CD4-positive, alpha-beta T cell (primary cell): ENCODE results near the gene RASGRF2. TPM values are rescaled to one million over a fixed set of nuclear protein-coding genes. Genes with fewer than 3 reads are reported as not detected.

ENCODE experiments used
- ATAC-seq: fragments of 200-7000 bp; cut with Tn5 transposase; one replicate; pipeline ENCODE4 v1.10.0; 2022; ENCODE audit warnings: mild to moderate bottlenecking; ENCODE audit not compliant: poor library complexity
- CTCF ChIA-PET: fragments of 350-600 bp; sonication (Branson Sonifier 250); formaldehyde crosslinking; loops from one replicate; lab custom pipeline; 2021; ENCODE audit warnings: antibody characterized with exemption, inconsistent platforms; lab: Charles Lee
- POLR2A ChIA-PET: fragments of 350-600 bp; sonication (Branson Sonifier 250); formaldehyde crosslinking; loops from one replicate; lab custom pipeline; 2021; ENCODE audit warnings: antibody characterized with exemption, inconsistent platforms; lab: Charles Lee
- DNase-seq, 14 experiments: peaks; one replicate each; pipeline ENCODE4 v3.0.0-alpha.2; 2013 to 2020; ENCODE audit warnings: mixed read lengths in 2 of 14
- H3K27ac ChIP-seq, 2 donors: one replicate each; pipeline versions ENCODE4 v1.5.1 to v1.7.0; 2013; ENCODE audit warnings: low read length in 2 of 2, low read depth in 1 of 2, mild to moderate bottlenecking in 1 of 2
- H3K27me3 ChIP-seq, 2 experiments: 1 replicate in 1 of 2; 2 replicates in 1 of 2; pipeline versions ENCODE4 v1.6.1 to v1.7.0; 2013; ENCODE audit warnings: low read length in 2 of 2, control low read depth in 1 of 2, mild to moderate bottlenecking in 1 of 2, moderate library complexity in 1 of 2; ENCODE audit not compliant: insufficient read depth in 2 of 2, control insufficient read depth in 1 of 2
- H3K36me3 ChIP-seq: one replicate; pipeline ENCODE4 v1.6.1; 2013; ENCODE audit warnings: low read length, control low read depth; ENCODE audit not compliant: insufficient read depth
- H3K4me1 ChIP-seq: one replicate; pipeline ENCODE4 v1.6.1; 2013; ENCODE audit warnings: low read length, control low read depth; ENCODE audit not compliant: insufficient read depth
- H3K4me3 ChIP-seq: one replicate; pipeline ENCODE4 v1.5.1; 2013; ENCODE audit warnings: mild to moderate bottlenecking, low read length, moderate library complexity
- H3K9me3 ChIP-seq, 2 experiments: 1 replicate in 1 of 2; 2 replicates in 1 of 2; pipeline versions ENCODE4 v1.6.1 to v1.7.0; 2013; ENCODE audit warnings: low read length in 2 of 2, mild to moderate bottlenecking in 2 of 2, control low read depth in 1 of 2, moderate library complexity in 1 of 2; ENCODE audit not compliant: control insufficient read depth in 1 of 2, insufficient read depth in 1 of 2
- H3K27ac Mint-ChIP-seq: one replicate; pipeline ENCODE4 v1.8.0; 2020; ENCODE audit warnings: mixed read lengths
- H3K27me3 Mint-ChIP-seq: one replicate; pipeline ENCODE4 v1.8.0; 2021; ENCODE audit warnings: mixed read lengths
- H3K36me3 Mint-ChIP-seq: one replicate; pipeline ENCODE4 v1.8.0; 2021; ENCODE audit warnings: low read depth, mixed read lengths
- H3K4me1 Mint-ChIP-seq: one replicate; pipeline ENCODE4 v1.8.0; 2021; ENCODE audit warnings: low read depth, mixed read lengths
- H3K4me3 Mint-ChIP-seq: one replicate; pipeline ENCODE4 v1.8.0; 2020; ENCODE audit warnings: mild to moderate bottlenecking, mixed read lengths
- H3K9me3 Mint-ChIP-seq: one replicate; pipeline ENCODE4 v1.8.0; 2020; ENCODE audit warnings: mixed read lengths
- CTCF ChIP-seq: fragments of 200-600 bp; IDR thresholded peaks from one replicate; pipeline ENCODE4 v1.8.0; 2022; ENCODE audit warnings: antibody characterized with exemption, mild to moderate bottlenecking
- intact Hi-C, 2 experiments: fragments of 100-400 bp; cut with DNase I in 1 of 2; cut with micrococcal nuclease in 1 of 2; formaldehyde crosslinking; loops; one replicate each; pipeline versions ENCODE4 v1.15.1 to v1.9.0; 2023 to 2025; cut with DNase I, micrococcal nuclease
- total RNA-seq, 174 experiments: library from RNA in 2 of 174; stranded (reverse) in 2 of 174; gene quantifications; one replicate each; pipeline ENCODE4 v1.2.3 and lab custom pipeline; 2021 to 2026

The RASGRF2 gene
- total RNA-seq, 2 experiments from 2014 or later: 21.9 to 24.9 TPM

DNA sequence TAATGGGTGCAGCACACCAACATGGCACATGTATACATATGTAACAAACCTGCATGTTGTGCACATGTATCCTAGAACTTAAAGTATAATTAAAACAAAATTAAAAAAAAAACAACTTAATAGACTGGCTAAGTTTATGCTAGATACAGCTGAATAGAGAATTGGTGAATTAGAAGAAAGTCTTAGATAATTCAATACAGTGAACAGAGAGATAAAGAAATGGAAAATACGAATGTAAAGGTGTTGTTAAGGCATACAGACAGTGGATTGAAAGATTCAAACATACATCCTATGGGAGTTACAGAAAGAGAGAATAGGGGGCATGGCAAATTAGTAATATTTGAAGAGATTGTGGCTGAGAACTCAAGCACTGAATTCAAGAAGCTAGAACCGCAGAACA lies 75.4 kb downstream of the RASGRF2 start:
- TF ChIP-seq CTCF: no peak
- Histone ChIP-seq H3K36me3 (no peaks in the 10 kb centered on the region), H3K27me3 (no peaks in the 10 kb centered on the region), H3K4me1 (no peaks in the 10 kb centered on the region), H3K9me3 (no peaks in the 10 kb centered on the region), H3K27ac (no peak overlapping the region), H3K4me3 (no peak overlapping the region)
- H3K4me3 Mint-ChIP-seq: no peak overlapping the region
- intact Hi-C loops: no loop called here
- H3K27me3 Mint-ChIP-seq: no peaks in the 10 kb centered on the region
- no peak for ATAC-seq
- H3K9me3 Mint-ChIP-seq: peaks cover 6% of the 10 kb centered on the region
- H3K36me3 Mint-ChIP-seq: peaks cover 14% of the 10 kb centered on the region
- no peak overlapping the region for H3K27ac Mint-ChIP-seq
- H3K4me1 Mint-ChIP-seq: peaks cover 43% of the 10 kb centered on the region
- POLR2A ChIA-PET: no interaction called here
- CTCF ChIA-PET: no interaction called here
- no peak for DNase-seq

DNA sequence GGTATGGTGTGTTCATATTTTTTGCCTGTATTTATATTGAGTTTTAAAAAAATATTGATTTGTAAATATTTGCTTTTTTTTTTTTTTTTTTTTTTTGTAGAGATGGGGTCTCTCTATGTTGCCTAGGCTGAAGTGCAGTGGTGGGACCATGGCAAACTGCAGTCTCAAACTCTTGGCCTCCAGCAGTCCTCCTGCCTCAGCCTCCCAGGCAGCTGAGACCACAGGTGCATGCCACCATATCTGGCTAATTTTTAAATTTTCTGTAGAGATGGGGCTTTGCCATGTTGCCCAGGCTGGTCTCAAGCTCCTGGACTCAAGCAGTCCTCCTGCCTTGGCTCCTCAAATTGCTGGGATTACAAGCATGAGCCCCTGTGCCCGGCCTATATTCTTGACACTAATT lies 78.3 kb downstream of the RASGRF2 start:
- POLR2A ChIA-PET: no interaction called here
- TF ChIP-seq CTCF: no peak
- no peaks in the 10 kb centered on the region for H3K27me3 Mint-ChIP-seq

DNA sequence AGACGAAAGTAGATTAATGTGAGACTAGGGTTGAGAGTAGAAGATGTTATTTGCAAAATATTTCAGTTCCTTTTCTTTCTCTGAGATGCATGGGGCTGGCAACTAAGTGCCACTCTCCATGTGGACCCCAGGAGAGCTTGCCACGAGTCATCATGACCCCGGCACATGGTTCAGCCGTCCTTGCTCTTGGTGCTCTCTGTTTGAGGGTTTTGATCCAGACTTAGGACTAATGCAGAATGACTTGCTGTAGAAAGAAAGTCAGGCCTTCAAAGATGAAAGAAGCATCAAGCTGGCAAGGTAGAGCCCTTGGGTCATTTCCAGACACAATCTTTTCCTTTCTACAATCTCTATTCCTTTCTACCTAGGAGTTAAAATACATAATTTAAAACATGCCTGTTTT lies 84.7 kb downstream of the RASGRF2 start:
- Histone ChIP-seq H3K36me3 (peaks cover 7% of the 10 kb centered on the region), H3K9me3 (no peaks in the 10 kb centered on the region), H3K27me3 (no peaks in the 10 kb centered on the region), H3K27ac (no peak overlapping the region), H3K4me1 (no peaks in the 10 kb centered on the region), H3K4me3 (no peak overlapping the region)
- CTCF ChIA-PET: no interaction called here
- H3K36me3 Mint-ChIP-seq: peaks cover 64% of the 10 kb centered on the region
- H3K9me3 Mint-ChIP-seq: no peaks in the 10 kb centered on the region
- ATAC-seq (no peak), DNase-seq (no peak)
- H3K27me3 Mint-ChIP-seq: no peaks in the 10 kb centered on the region
- H3K27ac Mint-ChIP-seq: no peak overlapping the region
- POLR2A ChIA-PET: no interaction called here
- intact Hi-C loops: no loop called here
- no peak overlapping the region for H3K4me3 Mint-ChIP-seq
- H3K4me1 Mint-ChIP-seq: peaks cover 84% of the 10 kb centered on the region
- TF ChIP-seq CTCF: no peak

More for the DNA sequence above, 78.3 kb downstream of the RASGRF2 start:
- CTCF ChIA-PET: interaction anchor here (0.6 kb wide), 1 partner anchor 947 kb away, joined by 3 read pairs; no protein-coding TSS in a partner anchor
- intact Hi-C loops: no loop called here
- Histone ChIP-seq H3K27ac (no peak overlapping the region), H3K27me3 (no peaks in the 10 kb centered on the region), H3K4me3 (no peak overlapping the region), H3K9me3 (no peaks in the 10 kb centered on the region), H3K4me1 (no peaks in the 10 kb centered on the region), H3K36me3 (no peaks in the 10 kb centered on the region)
- Mint-ChIP-seq H3K27ac (no peak overlapping the region), H3K4me3 (no peak overlapping the region), H3K36me3 (peaks cover 23% of the 10 kb centered on the region), H3K9me3 (peaks cover 6% of the 10 kb centered on the region), H3K4me1 (peaks cover 58% of the 10 kb centered on the region)
- DNase-seq (no peak), ATAC-seq (no peak)
